Neural cell (in vitro differentiated cells): ENCODE measurements around the gene MEX3B. TPM values are rescaled to one million over a fixed set of nuclear protein-coding genes. Genes with fewer than 3 reads are reported as not detected.

Experiments used
- H2AFZ ChIP-seq: fragments of 200-600, 300-800 bp; sonication (generic), shearing (Covaris generic); 2 replicates; pipeline ENCODE4 v1.6.0; 2014; ENCODE audit warnings: low read depth, mild to moderate bottlenecking, antibody characterized with exemption, low read length, moderate library complexity
- H3F3A ChIP-seq: fragments of 200-600 bp; shearing (Covaris generic); 2 replicates; pipeline ENCODE4 v1.6.1; 2016; ENCODE audit warnings: mild to moderate bottlenecking, moderate library complexity, mixed read lengths, antibody characterized with exemption, low read length; ENCODE audit not compliant: insufficient read depth, poor library complexity, severe bottlenecking
- H3K27ac ChIP-seq: fragments of 200-600, 300-800 bp; sonication (generic), shearing (Covaris generic); 2 replicates; pipeline ENCODE4 v1.5.1; 2014; ENCODE audit warnings: mild to moderate bottlenecking, low read length, moderate library complexity
- H3K27me3 ChIP-seq: fragments of 300-800, 200-600 bp; sonication (generic), shearing (Covaris generic); 2 replicates; pipeline ENCODE4 v1.6.0; 2014; ENCODE audit warnings: mild to moderate bottlenecking, low read depth, low read length, moderate library complexity; ENCODE audit not compliant: insufficient read depth
- H3K36me3 ChIP-seq: fragments of 300-800, 200-600 bp; sonication (generic), shearing (Covaris generic); 2 replicates; pipeline ENCODE4 v1.5.1; 2014; ENCODE audit warnings: mild to moderate bottlenecking, antibody characterized with exemption, low read length, moderate library complexity; ENCODE audit not compliant: insufficient read depth
- H3K4me2 ChIP-seq: fragments of 300-800, 200-600 bp; sonication (generic), shearing (Covaris generic); 2 replicates; pipeline ENCODE4 v1.6.0; 2014; ENCODE audit warnings: mild to moderate bottlenecking, low read length
- H3K4me3 ChIP-seq: fragments of 300-800, 200-600 bp; sonication (generic), shearing (Covaris generic); 2 replicates; pipeline ENCODE4 v1.5.1; 2014; ENCODE audit warnings: mild to moderate bottlenecking, low read length, moderate library complexity
- H3K79me2 ChIP-seq: fragments of 200-600 bp; shearing (Covaris generic); replicated peaks from 2 replicates; pipeline ENCODE4 v1.6.0; 2014; ENCODE audit warnings: mild to moderate bottlenecking, low read length, moderate library complexity; ENCODE audit not compliant: insufficient read depth
- H3K9ac ChIP-seq: fragments of 300-800, 200-600 bp; sonication (generic), shearing (Covaris generic); 2 replicates; pipeline ENCODE4 v1.6.1; 2016; ENCODE audit warnings: mild to moderate bottlenecking, low read length, mixed read lengths
- H3K9me2 ChIP-seq: fragments of 200-600 bp; shearing (Covaris generic); 2 replicates; pipeline ENCODE4 v1.6.1; 2016; ENCODE audit warnings: mild to moderate bottlenecking, low read length, mixed read lengths; ENCODE audit not compliant: insufficient read depth
- H3K9me3 ChIP-seq: fragments of 200-600, 300-800 bp; sonication (generic), shearing (Covaris generic); 2 replicates; pipeline ENCODE4 v1.6.1; 2016; ENCODE audit warnings: mild to moderate bottlenecking, mixed run types, low read length, moderate library complexity, mixed read lengths
- H4K20me1 ChIP-seq: fragments of 200-600 bp; shearing (Covaris generic); 2 replicates; pipeline ENCODE4 v1.6.1; 2016; ENCODE audit warnings: mild to moderate bottlenecking, mixed run types; ENCODE audit not compliant: insufficient read depth
- CTCF ChIP-seq: fragments of 450-650 bp; IDR thresholded peaks from 2 replicates; pipeline ENCODE4 v1.5.1; 2014; ENCODE audit warnings: antibody characterized with exemption, mild to moderate bottlenecking, moderate library complexity; ENCODE audit not compliant: poor library complexity, severe bottlenecking
- EP300 ChIP-seq: fragments of 450-650 bp; conservative IDR thresholded peaks from 2 replicates; pipeline ENCODE4 v1.6.1; 2014; ENCODE audit warnings: antibody characterized with exemption, mild to moderate bottlenecking, moderate library complexity; ENCODE audit not compliant: poor library complexity, severe bottlenecking
- EZH2 ChIP-seq: fragments of 200-600, 300-800 bp; shearing (Covaris generic), sonication (generic); IDR thresholded peaks from 2 replicates; pipeline ENCODE4 v1.6.1; 2014; ENCODE audit warnings: antibody characterized with exemption, low read length, borderline replicate concordance, mild to moderate bottlenecking; ENCODE audit not compliant: insufficient read depth, poor library complexity, severe bottlenecking
- MXI1 ChIP-seq: fragments of 450-650 bp; conservative IDR thresholded peaks from 2 replicates; pipeline ENCODE4 v1.6.1; 2014; ENCODE audit warnings: antibody characterized with exemption, mild to moderate bottlenecking; ENCODE audit not compliant: poor library complexity, severe bottlenecking
- POLR2AphosphoS5 ChIP-seq: IDR thresholded peaks from 2 replicates; pipeline ENCODE4 v1.6.1; 2012
- RAD21 ChIP-seq: fragments of 450-650 bp; conservative IDR thresholded peaks from 2 replicates; pipeline ENCODE4 v1.6.1; 2014; ENCODE audit warnings: antibody characterized with exemption, mild to moderate bottlenecking, moderate library complexity
- REST ChIP-seq: IDR thresholded peaks from 2 replicates; pipeline ENCODE4 v1.6.1; 2012; ENCODE audit warnings: borderline replicate concordance
- SMC3 ChIP-seq: fragments of 450-650 bp; conservative IDR thresholded peaks from 2 replicates; pipeline ENCODE4 v1.6.1; 2014; ENCODE audit warnings: antibody characterized with exemption, mild to moderate bottlenecking, moderate library complexity; ENCODE audit not compliant: poor library complexity
- TAF1 ChIP-seq: IDR thresholded peaks from 2 replicates; pipeline ENCODE4 v1.6.1; 2012; ENCODE audit warnings: low read depth
- polyA plus RNA-seq: library from polyadenylated mRNA; depleted of rRNA; stranded (reverse); fragments of >200 nt; gene quantifications from 2 replicates; pipeline ENCODE4 v1.2.3, GENCODE V29; 2014

The MEX3B gene
- polyA plus RNA-seq, 1 donor from 2014 or later: 38.8 TPM

- Histone ChIP-seq H3K9me2 (no peaks in the 10 kb centered on the region), H3K36me3 (no peaks in the 10 kb centered on the region), H3K9ac (no peak overlapping the region), H4K20me1 (no peaks in the 10 kb centered on the region), H3K4me3 (no peak overlapping the region), H2AFZ (no peak overlapping the region), H3F3A (no peaks in the 10 kb centered on the region), H3K9me3 (no peaks in the 10 kb centered on the region), H3K4me2 (no peak overlapping the region), H3K27ac (no peak overlapping the region), H3K27me3 (no peaks in the 10 kb centered on the region), H3K79me2 (no peaks in the 10 kb centered on the region)
- TF ChIP-seq RAD21 (no peak), MXI1 (no peak), SMC3 (no peak), EZH2 (no peak), EP300 (no peak), REST (no peak), CTCF (no peak), TAF1 (no peak), POLR2AphosphoS5 (no peak)
These were observed 27.6 kb downstream of the MEX3B start for GRCh38 chr15:82018201-82018600.

- no peak overlapping the region for H2AFZ ChIP-seq
These were observed 28.2 kb downstream of the MEX3B start for GRCh38 chr15:82017656-82018055.

More at GRCh38 chr15:82017656-82018055, 28.2 kb downstream of the MEX3B start:
- no peak overlapping the region for H3K4me3 ChIP-seq
- H3K9ac ChIP-seq: no peak overlapping the region
- no peaks in the 10 kb centered on the region for H4K20me1 ChIP-seq
- H3F3A ChIP-seq: no peaks in the 10 kb centered on the region
- no peak overlapping the region for H3K27ac ChIP-seq
- no peaks in the 10 kb centered on the region for H3K27me3 ChIP-seq
- no peak overlapping the region for H3K4me2 ChIP-seq
- H3K9me3 ChIP-seq: no peaks in the 10 kb centered on the region
- no peaks in the 10 kb centered on the region for H3K79me2 ChIP-seq
- no peaks in the 10 kb centered on the region for H3K36me3 ChIP-seq
- TF ChIP-seq EP300: no peak
- no peak for TF ChIP-seq EZH2
- TF ChIP-seq CTCF: no peak
- TF ChIP-seq REST: no peak
- no peaks in the 10 kb centered on the region for H3K9me2 ChIP-seq
